BLaER1 treated with 17β-estradiol and CSF1 and Interleukin-3, amounts not matched to agents 10 nM and 100 nM (cell line): ENCODE data around the gene CYTH2.
A peak's percentile ranks its signal among the peaks of the same experiment; 100 is the strongest.

Experiments used
- H3K27ac ChIP-seq, 11 experiments: shearing (Covaris generic); formaldehyde crosslinking; 2 replicates each; pipeline ENCODE4 v1.8.1; 2022
- H3K27me3 ChIP-seq, 11 experiments: shearing (Covaris generic); formaldehyde crosslinking; 2 replicates each; pipeline ENCODE4 v1.8.1; 2022
- H3K36me3 ChIP-seq, 11 experiments: shearing (Covaris generic); formaldehyde crosslinking; 2 replicates each; pipeline ENCODE4 v1.8.1; 2022
- H3K4me1 ChIP-seq, 10 experiments: shearing (Covaris generic); formaldehyde crosslinking; 2 replicates each; pipeline ENCODE4 v1.8.1; 2022
- H3K4me2 ChIP-seq, 11 experiments: shearing (Covaris generic); formaldehyde crosslinking; 2 replicates each; pipeline ENCODE4 v1.8.1; 2022
- H3K4me3 ChIP-seq, 10 experiments: shearing (Covaris generic); formaldehyde crosslinking; 2 replicates each; pipeline ENCODE4 v1.8.1; 2022
- H3K9ac ChIP-seq, 11 experiments: shearing (Covaris generic); formaldehyde crosslinking; 2 replicates each; pipeline ENCODE4 v1.8.1; 2022
- H3K9me3 ChIP-seq, 11 experiments: shearing (Covaris generic); formaldehyde crosslinking; replicated peaks in 1 of 11; 2 replicates each; pipeline ENCODE4 v1.8.1; 2022
- H4K20me1 ChIP-seq, 11 experiments: shearing (Covaris generic); formaldehyde crosslinking; 2 replicates each; pipeline ENCODE4 v1.8.1; 2022
- Cebpa-rat ChIP-seq, 11 experiments: shearing (Covaris generic); IDR thresholded peaks; 2 replicates each; pipeline ENCODE4 v1.8.1; 2022

CYTH2 gene

GRCh38 chr19:48506138-48506733, 37.1 kb downstream of the CYTH2 start:
- Histone ChIP-seq H3K27ac (no peak overlapping the region), H3K9ac (no peak overlapping the region), H4K20me1 (peaks cover 0 to 6% (median 0%) of the 10 kb centered on the region in 11 experiments; a peak in 3 of 22 replicates), H3K4me1 (peaks cover 5 to 44% (median 36%) of the 10 kb centered on the region in 10 experiments), H3K9me3 (no peaks in the 10 kb centered on the region), H3K4me3 (no peak overlapping the region), H3K4me2 (no peak overlapping the region), H3K36me3 (no peaks in the 10 kb centered on the region), H3K27me3 (peaks cover 0 to 6% (median 0%) of the 10 kb centered on the region in 11 experiments; a peak in 9 of 22 replicates)
- TF ChIP-seq Cebpa-rat (IDR thresholded peaks at IDR 0.05), result no peak

- Histone ChIP-seq H3K9ac (no peak overlapping the region), H3K4me3 (no peak overlapping the region), H3K27me3 (peaks cover 3 to 21% (median 11%) of the 10 kb centered on the region in 11 experiments; a peak in 13 of 22 replicates)
Measured at GRCh38 chr19:48507911-48508439, 38.8 kb downstream of the CYTH2 start.

GRCh38 chr19:48508729-48509411, 39.7 kb downstream of the CYTH2 start:
- no peak for TF ChIP-seq Cebpa-rat (IDR thresholded peaks at IDR 0.05)
- peaks cover 5 to 39% (median 31%) of the 10 kb centered on the region in 10 experiments; a peak in 17 of 20 replicates for H3K4me1 ChIP-seq
- no peaks in the 10 kb centered on the region for H3K36me3 ChIP-seq
- H3K4me3 ChIP-seq, result no peak overlapping the region
- no peak overlapping the region for H3K4me2 ChIP-seq
- H3K9ac ChIP-seq, result no peak overlapping the region
- H3K27me3 ChIP-seq, result peaks cover 3 to 21% (median 11%) of the 10 kb centered on the region in 11 experiments; a peak in 13 of 22 replicates
- no peak overlapping the region for H3K27ac ChIP-seq
- no peaks in the 10 kb centered on the region for H4K20me1 ChIP-seq
- no peaks in the 10 kb centered on the region for H3K9me3 ChIP-seq

More at GRCh38 chr19:48507911-48508439, 38.8 kb downstream of the CYTH2 start:
- Histone ChIP-seq H3K36me3 (no peaks in the 10 kb centered on the region), H3K27ac (no peak overlapping the region), H4K20me1 (no peaks in the 10 kb centered on the region; a peak in 1 of 22 replicates), H3K9me3 (no peaks in the 10 kb centered on the region), H3K4me1 (peaks cover 4 to 42% (median 34%) of the 10 kb centered on the region in 10 experiments; a peak in 17 of 20 replicates), H3K4me2 (no peak overlapping the region)
- TF ChIP-seq Cebpa-rat (IDR thresholded peaks at IDR 0.05), result no peak

GRCh38 chr19:48509467-48510194, 40.5 kb downstream of the CYTH2 start:
- Histone ChIP-seq H3K9me3 (no peaks in the 10 kb centered on the region), H3K27me3 (peaks cover 3 to 21% (median 11%) of the 10 kb centered on the region in 11 experiments; a peak in 13 of 22 replicates), H3K4me1 (peaks cover 5 to 39% (median 32%) of the 10 kb centered on the region in 10 experiments; a peak in 17 of 20 replicates), H3K4me3 (no peak overlapping the region), H4K20me1 (no peaks in the 10 kb centered on the region), H3K36me3 (no peaks in the 10 kb centered on the region), H3K4me2 (peak overlapping the region in 9 of 11 experiments; percentile 78 to 92 (median 85); a peak in 11 of 22 replicates), H3K9ac (no peak overlapping the region), H3K27ac (no peak overlapping the region)
- no peak for TF ChIP-seq Cebpa-rat (IDR thresholded peaks at IDR 0.05)

- peak overlapping the region; percentile 28 to 66 (median 48); a peak in 18 of 20 replicates for H3K4me3 ChIP-seq
- no peak overlapping the region for H3K27ac ChIP-seq
- H3K4me2 ChIP-seq, result peak overlapping the region; percentile 78 to 93 (median 85)
Measured at GRCh38 chr19:48510421-48511268, 41.5 kb downstream of the CYTH2 start.

GRCh38 chr19:48511321-48511731, 42.2 kb downstream of the CYTH2 start:
- no peak for TF ChIP-seq Cebpa-rat (IDR thresholded peaks at IDR 0.05)
- H3K4me2 ChIP-seq, result peak overlapping the region; percentile 78 to 93 (median 85); a peak in 20 of 22 replicates
- peak overlapping the region in 8 of 10 experiments; percentile 44 to 66 (median 52); a peak in 15 of 20 replicates for H3K4me3 ChIP-seq
- H3K4me1 ChIP-seq, result peaks cover 5 to 41% (median 34%) of the 10 kb centered on the region in 10 experiments; a peak in 17 of 20 replicates
- peaks cover 3 to 21% (median 11%) of the 10 kb centered on the region in 11 experiments; a peak in 13 of 22 replicates for H3K27me3 ChIP-seq
- peak overlapping the region in 6 of 11 experiments; percentile 43 to 66 (median 56); a peak in 6 of 22 replicates for H3K9ac ChIP-seq
- no peaks in the 10 kb centered on the region for H3K36me3 ChIP-seq
- H3K9me3 ChIP-seq, result no peaks in the 10 kb centered on the region
- H3K27ac ChIP-seq, result no peak overlapping the region
- no peaks in the 10 kb centered on the region for H4K20me1 ChIP-seq

More at GRCh38 chr19:48510421-48511268, 41.5 kb downstream of the CYTH2 start:
- H4K20me1 ChIP-seq, result no peaks in the 10 kb centered on the region
- H3K4me1 ChIP-seq, result peaks cover 5 to 39% (median 32%) of the 10 kb centered on the region in 10 experiments; a peak in 17 of 20 replicates
- peaks cover 3 to 21% (median 11%) of the 10 kb centered on the region in 11 experiments; a peak in 13 of 22 replicates for H3K27me3 ChIP-seq
- no peaks in the 10 kb centered on the region for H3K9me3 ChIP-seq
- no peak for TF ChIP-seq Cebpa-rat (IDR thresholded peaks at IDR 0.05)
- H3K36me3 ChIP-seq, result no peaks in the 10 kb centered on the region
- peak overlapping the region in 6 of 11 experiments; percentile 43 to 66 (median 55); a peak in 9 of 22 replicates for H3K9ac ChIP-seq

GRCh38 chr19:48511800-48512503, 42.8 kb downstream of the CYTH2 start, which contains the start of gene LMTK3:
LMTK3 (minus strand) TSS chr19:48511835; CDS start chr19:48511576, 259 bp downstream.
- peaks cover 5 to 46% (median 39%) of the 10 kb centered on the region in 10 experiments; a peak in 17 of 20 replicates for H3K4me1 ChIP-seq
- H3K4me3 ChIP-seq, result peak within 1 kb of the TSS; percentile 28 to 66 (median 48); a peak in 19 of 20 replicates
- peak within 1 kb of the TSS in 6 of 11 experiments; percentile 43 to 66 (median 56); a peak in 10 of 22 replicates for H3K9ac ChIP-seq
- peaks cover 3 to 21% (median 11%) of the 10 kb centered on the region in 11 experiments; a peak in 13 of 22 replicates for H3K27me3 ChIP-seq
- no peak for TF ChIP-seq Cebpa-rat (IDR thresholded peaks at IDR 0.05)
- H3K36me3 ChIP-seq, result no peaks in the 10 kb centered on the region
- H3K4me2 ChIP-seq, result peak within 1 kb of the TSS; percentile 84 to 98 (median 92)
- no peaks in the 10 kb centered on the region for H4K20me1 ChIP-seq
- no peaks in the 10 kb centered on the region for H3K9me3 ChIP-seq
- H3K27ac ChIP-seq, result no peak within 1 kb of the TSS
